NK-92 treated with Interleukin-12 subunit alpha and Interleukin-12 subunit beta, amount 100 ng/mL, for 24 hours (cell line): Measurements from ENCODE around the gene ANKRD13D.
"Not testable (repeated sequence)": the region's sequence is repeated elsewhere in the genome, so short reads cannot be mapped to it uniquely, and the experiment has no call there.

ENCODE experiments used
- DNase-seq: peaks from one replicate; lab custom pipeline; 2025; lab: John Stamatoyannopoulos, UW

Gene ANKRD13D

GRCh38 chr11:67289226-67289650 is at the start of gene ANKRD13D:
Gene ANKRD13D, plus strand, starts transcription at chr11:67289303. Its CDS starts 158 bp downstream, at chr11:67289461.
- no peak for DNase-seq

- peak; percentile 97 for DNase-seq
Observed at GRCh38 chr11:67239783-67240575, 49.1 kb upstream of the ANKRD13D start.

- DNase-seq: peak; percentile 69
Observed at GRCh38 chr11:67240576-67241389, 48.3 kb upstream of the ANKRD13D start.

GRCh38 chr11:67242548-67242947 is 46.6 kb upstream of the ANKRD13D start:
- DNase-seq: no peak

GRCh38 chr11:67243051-67243450 is 46.1 kb upstream of the ANKRD13D start:
- DNase-seq: no peak

GRCh38 chr11:67245046-67245445 is 44.1 kb upstream of the ANKRD13D start:
- DNase-seq: no peak

- no peak for DNase-seq
Observed at GRCh38 chr11:67247946-67248550, 41.1 kb upstream of the ANKRD13D start.

- no peak for DNase-seq
Observed at GRCh38 chr11:67248653-67249052, 40.5 kb upstream of the ANKRD13D start.

GRCh38 chr11:67250059-67251043 is 38.8 kb upstream of the ANKRD13D start:
- no peak for DNase-seq

- DNase-seq: no peak
Observed at GRCh38 chr11:67251841-67252240, 37.3 kb upstream of the ANKRD13D start.

GRCh38 chr11:67252831-67253239 is 36.3 kb upstream of the ANKRD13D start:
- no peak for DNase-seq

- DNase-seq: no peak
Observed at GRCh38 chr11:67253872-67254624, 35.1 kb upstream of the ANKRD13D start.

GRCh38 chr11:67254798-67255197 is 34.3 kb upstream of the ANKRD13D start:
- DNase-seq: no peak

GRCh38 chr11:67255353-67255752 is 33.8 kb upstream of the ANKRD13D start:
- no peak for DNase-seq

GRCh38 chr11:67255864-67256263 is 33.2 kb upstream of the ANKRD13D start:
- DNase-seq: no peak

- no peak for DNase-seq
Observed at GRCh38 chr11:67256477-67257135, 32.5 kb upstream of the ANKRD13D start.

- no peak for DNase-seq
Observed at GRCh38 chr11:67260406-67260805, 28.7 kb upstream of the ANKRD13D start.

- not testable (repeated sequence) for DNase-seq
Observed at GRCh38 chr11:67260885-67261639, 28.0 kb upstream of the ANKRD13D start.

GRCh38 chr11:67261640-67261945 is 27.5 kb upstream of the ANKRD13D start:
- no peak for DNase-seq
